ENCODE measurements around the gene CYP27B1.
A peak's percentile ranks its signal among the peaks of the same experiment; 100 is the strongest.

Gene CYP27B1

DNA sequence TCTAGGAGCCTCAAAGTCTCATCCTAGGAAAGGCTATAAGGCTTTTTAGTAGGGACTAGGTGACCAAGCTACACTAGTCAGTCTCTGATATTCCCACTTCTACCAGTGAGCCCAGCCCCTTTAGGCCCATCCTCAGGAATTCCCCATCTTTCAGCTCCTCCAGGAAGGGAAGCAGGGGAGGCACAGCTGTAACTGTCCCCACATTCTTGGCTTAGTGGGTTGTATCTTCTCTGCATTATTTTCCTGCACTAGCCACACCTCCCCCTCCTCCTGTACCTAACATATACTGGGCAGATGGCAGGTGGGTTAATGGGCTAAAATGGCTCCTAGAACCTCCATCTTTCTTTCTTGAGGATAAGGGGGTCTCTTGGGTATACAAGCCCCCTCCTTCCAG is 424 bp upstream of the CYP27B1 start:
- H3K4me3 Mint-ChIP-seq: no peak overlapping the region
- H3K9me3 Mint-ChIP-seq: no peaks in the 10 kb centered on the region
- peaks cover 78% of the 10 kb centered on the region for H3K4me1 Mint-ChIP-seq (ENCODE audit: low read depth)
- intact Hi-C loops (cut with micrococcal nuclease): no loop called here
- peaks cover 55% of the 10 kb centered on the region for H3K27me3 Mint-ChIP-seq
- no peak overlapping the region for H3K27ac Mint-ChIP-seq
- H3K36me3 Mint-ChIP-seq (ENCODE audit: low read depth): peaks cover 38% of the 10 kb centered on the region

DNA sequence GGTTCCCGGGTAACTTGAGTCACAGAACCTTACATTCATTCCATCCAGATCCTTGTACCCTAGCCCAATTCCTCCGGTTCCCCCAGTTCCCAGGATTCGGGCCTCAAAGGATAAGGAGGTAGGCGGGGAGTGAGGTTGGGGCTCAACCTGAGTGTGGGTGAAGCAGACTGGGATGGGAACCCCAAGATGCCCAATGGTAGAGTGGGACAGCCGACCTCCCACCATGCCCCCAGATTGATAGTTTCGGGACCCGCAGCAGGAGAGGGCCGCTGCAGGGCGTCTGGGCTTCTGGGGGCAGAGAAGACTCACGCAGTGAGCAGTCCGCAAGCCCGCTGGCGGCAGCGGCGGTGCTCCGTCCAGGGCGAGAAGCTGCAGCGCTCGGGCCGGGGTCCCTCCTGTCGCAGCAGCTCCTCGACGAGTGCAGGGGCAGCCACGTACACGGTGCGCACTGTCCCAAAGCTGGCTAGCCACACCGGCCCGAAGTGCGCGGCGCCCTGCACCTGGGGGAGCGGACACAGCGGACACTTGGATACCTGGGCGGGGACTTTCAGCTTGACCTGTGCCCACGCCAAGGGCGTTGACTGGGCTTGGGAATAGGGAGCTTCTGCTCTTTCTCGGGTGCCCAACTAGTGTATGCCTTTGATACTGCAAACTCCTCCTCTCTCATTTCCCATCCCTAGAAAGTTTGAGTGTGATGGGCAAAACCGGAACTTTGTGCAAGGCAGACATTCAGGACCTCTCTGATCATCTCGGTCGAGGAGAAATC is 997 bp downstream of the CYP27B1 start:
- Mint-ChIP-seq H3K4me1 (ENCODE audit: low read depth) (peaks cover 70% of the 10 kb centered on the region), H3K27me3 (peaks cover 55% of the 10 kb centered on the region), H3K4me3 (peak overlapping the region; percentile 76), H3K9me3 (no peaks in the 10 kb centered on the region), H3K27ac (peak overlapping the region; percentile 35), H3K36me3 (ENCODE audit: low read depth) (peaks cover 30% of the 10 kb centered on the region)
- intact Hi-C loops (cut with micrococcal nuclease): no loop called here

DNA sequence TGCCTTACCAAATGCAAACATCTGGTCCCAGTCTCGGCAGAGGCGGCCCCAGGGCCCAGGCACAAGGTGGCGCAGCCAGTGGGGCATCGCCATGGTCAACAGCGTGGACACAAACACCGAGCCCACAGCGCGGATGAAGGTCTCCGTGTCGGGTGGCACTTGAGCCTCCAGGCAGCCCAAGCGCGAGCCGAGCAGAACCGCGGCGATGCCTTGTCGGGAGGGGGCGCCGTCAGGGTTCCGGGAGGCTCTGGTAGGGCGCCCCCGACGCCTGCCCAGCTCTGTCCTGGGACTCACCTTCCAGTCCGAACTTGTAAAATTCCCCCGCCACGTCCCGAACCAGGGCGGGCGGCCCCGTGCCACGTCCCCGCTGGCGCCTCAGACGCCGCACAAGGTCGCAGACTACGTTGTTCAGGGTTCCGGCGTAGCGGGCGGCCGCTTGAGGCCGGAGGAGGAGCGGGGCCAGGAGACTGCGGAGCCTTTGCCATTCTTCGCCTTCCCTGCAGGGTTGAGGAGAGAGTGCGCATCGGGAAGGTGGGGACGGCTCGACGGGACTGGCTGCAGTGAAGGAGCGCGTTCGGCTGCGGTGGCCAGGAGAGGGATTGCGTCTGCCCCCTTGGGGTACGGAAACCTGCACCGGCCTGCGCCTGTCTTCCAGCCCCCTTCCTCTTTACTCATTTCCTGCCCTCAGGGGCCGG is 1.7 kb downstream of the CYP27B1 start:
- Mint-ChIP-seq H3K27ac (peak overlapping the region; percentile 35), H3K4me3 (peak overlapping the region; percentile 76), H3K9me3 (no peaks in the 10 kb centered on the region), H3K4me1 (ENCODE audit: low read depth) (peaks cover 70% of the 10 kb centered on the region), H3K27me3 (peaks cover 55% of the 10 kb centered on the region), H3K36me3 (ENCODE audit: low read depth) (peaks cover 23% of the 10 kb centered on the region)
- intact Hi-C loops (cut with micrococcal nuclease): no loop called here

DNA sequence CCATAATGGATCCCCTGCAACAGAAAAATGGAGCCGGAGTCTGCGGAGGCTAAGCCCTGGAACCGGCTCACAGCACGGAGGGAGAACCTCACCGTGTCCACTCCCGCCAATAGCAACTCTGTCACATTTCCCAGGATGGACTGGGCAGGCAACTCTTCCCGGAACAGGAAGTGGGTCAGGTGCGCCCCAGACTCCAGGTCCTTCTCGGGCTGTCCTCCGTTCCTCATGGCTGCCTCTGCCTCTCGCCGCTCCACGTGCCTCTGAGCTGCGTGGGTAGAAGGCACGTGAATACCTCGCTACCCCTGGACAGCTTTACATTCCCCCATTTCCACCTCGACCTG is 2.2 kb downstream of the CYP27B1 start:
- Mint-ChIP-seq H3K36me3 (ENCODE audit: low read depth) (peaks cover 20% of the 10 kb centered on the region), H3K9me3 (no peaks in the 10 kb centered on the region), H3K27me3 (peaks cover 55% of the 10 kb centered on the region), H3K27ac (no peak overlapping the region), H3K4me1 (ENCODE audit: low read depth) (peaks cover 70% of the 10 kb centered on the region), H3K4me3 (peak overlapping the region; percentile 76)
- intact Hi-C loops (cut with micrococcal nuclease): no loop called here

DNA sequence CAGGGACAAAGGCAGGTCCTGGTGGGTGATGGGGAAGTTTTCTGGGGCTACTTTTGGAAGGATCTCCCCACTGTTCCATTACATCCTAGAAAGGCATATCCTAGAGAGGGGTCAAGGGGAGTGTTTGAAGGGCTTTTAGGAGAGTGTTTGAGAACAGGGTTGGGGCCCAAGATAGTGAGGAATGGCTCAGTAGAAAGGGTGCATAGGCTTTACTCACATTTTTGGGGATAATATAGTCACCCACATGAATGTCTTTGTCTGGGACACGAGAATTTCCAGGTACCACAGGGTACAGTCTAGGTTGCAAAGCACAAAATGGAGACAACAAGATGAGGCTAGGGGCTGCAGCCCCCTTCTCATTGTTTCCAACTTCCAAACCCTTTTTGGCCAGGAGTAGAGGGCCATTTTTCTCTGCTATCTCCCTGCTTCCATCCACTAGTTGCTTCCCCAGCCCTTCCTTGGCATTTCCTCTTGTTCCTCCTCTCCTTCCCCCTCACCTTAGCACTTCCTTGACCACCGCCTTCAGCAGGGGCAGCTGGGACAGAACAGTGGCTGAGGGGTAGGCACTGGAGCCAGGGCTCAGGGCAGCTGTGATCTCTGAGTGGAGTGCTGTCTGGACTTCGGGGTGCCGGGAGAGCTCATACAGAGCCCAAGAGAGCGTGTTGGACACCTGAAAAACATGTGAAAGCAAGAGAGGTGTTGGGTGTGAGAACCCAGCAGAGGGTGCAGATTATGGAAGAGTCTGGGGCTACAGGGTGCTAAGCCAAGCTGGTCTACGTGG is 2.8 kb downstream of the CYP27B1 start:
- intact Hi-C loops (cut with micrococcal nuclease): no loop called here
- Mint-ChIP-seq H3K36me3 (ENCODE audit: low read depth) (peaks cover 20% of the 10 kb centered on the region), H3K9me3 (no peaks in the 10 kb centered on the region), H3K4me3 (no peak overlapping the region), H3K27ac (no peak overlapping the region), H3K4me1 (ENCODE audit: low read depth) (peaks cover 70% of the 10 kb centered on the region), H3K27me3 (peaks cover 55% of the 10 kb centered on the region)

DNA sequence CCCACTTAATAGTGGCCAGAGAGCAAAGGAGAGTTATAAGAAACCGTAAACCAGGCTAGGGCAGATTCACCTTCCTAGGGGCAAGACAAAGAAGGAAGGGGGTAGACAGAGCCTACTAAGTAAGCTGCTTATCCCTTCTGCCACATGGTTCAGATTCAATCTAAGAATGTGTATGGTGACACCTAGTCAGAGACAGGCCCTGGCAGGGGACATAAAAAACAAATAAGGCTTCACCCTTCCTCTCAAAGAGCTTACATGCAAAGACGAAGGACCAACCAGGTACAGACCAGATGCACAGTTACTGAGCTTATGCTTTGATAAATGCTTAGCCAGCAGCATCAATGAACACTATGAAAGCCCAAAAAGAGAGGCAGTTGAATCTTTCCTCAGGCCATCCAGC is 4.4 kb downstream of the CYP27B1 start:
- Mint-ChIP-seq H3K4me1 (ENCODE audit: low read depth) (peaks cover 61% of the 10 kb centered on the region), H3K4me3 (no peak overlapping the region), H3K27me3 (peaks cover 45% of the 10 kb centered on the region), H3K9me3 (no peaks in the 10 kb centered on the region), H3K27ac (no peak overlapping the region), H3K36me3 (ENCODE audit: low read depth) (peaks cover 22% of the 10 kb centered on the region)
- intact Hi-C loops (cut with micrococcal nuclease): no loop called here

DNA sequence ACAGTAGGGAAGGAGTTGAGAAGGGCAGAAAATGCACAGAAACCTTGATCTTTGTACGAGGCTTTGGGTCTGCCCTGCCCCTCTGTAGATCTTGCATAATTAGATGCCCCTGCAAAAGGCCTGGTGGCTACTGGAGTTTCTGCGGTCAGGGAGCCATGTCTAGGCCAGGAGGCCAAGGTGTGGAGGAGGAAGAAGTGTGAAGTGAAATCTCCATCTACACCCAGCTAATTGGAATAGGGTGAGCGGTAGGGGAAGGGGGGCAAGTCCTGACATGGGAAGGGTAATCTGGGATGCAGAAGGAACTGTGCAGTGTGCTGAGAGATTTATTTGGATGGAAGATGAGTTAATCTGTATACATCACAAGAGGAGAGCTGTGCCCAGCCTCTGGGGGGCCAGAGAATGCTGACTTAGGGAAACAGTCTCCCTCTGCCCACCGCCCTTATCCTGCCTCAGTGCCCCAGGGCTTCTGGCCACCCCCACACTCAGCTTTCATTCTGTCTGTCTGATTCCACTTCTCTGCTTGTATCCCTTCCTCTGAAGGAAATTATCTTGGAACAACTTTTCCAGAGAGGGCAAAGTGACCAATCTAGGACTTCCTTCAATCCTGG is 5.4 kb downstream of the CYP27B1 start:
- Mint-ChIP-seq H3K9me3 (no peaks in the 10 kb centered on the region), H3K27me3 (peaks cover 36% of the 10 kb centered on the region), H3K4me3 (no peak overlapping the region), H3K27ac (no peak overlapping the region), H3K4me1 (ENCODE audit: low read depth) (peaks cover 60% of the 10 kb centered on the region), H3K36me3 (ENCODE audit: low read depth) (peaks cover 32% of the 10 kb centered on the region)
- intact Hi-C loops (cut with micrococcal nuclease): no loop called here

DNA sequence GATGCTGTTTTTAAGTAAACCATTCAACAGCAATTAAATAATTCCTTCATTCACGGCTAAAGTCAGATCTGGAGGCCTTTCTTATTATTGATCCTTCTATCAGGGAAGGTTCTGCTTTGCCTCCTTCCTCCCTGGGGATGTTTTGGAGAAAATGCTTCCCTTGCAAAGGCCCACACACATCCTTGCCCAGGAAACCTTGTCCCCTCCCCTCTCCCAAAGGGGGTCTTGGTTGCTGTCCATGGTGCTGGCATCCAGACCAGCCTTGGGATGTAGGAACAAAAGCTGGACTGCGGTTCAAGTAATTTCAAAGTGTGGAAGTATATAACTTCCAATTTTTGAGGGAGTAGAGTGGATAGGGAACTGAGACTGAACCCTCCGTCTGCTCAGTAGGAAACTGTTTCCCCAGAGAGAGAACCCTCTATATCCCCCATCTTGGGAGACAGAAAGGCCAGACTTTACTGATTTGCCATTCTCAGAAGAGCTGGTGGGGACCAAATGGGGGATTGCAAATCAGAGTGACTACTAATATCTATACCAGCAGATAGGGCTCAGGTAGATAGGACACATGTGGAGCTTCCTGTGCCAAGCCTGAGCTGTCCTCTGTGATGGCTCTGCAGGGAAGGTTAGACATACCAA is 6.4 kb downstream of the CYP27B1 start:
- Mint-ChIP-seq H3K36me3 (ENCODE audit: low read depth) (peaks cover 32% of the 10 kb centered on the region), H3K4me1 (ENCODE audit: low read depth) (peaks cover 55% of the 10 kb centered on the region), H3K4me3 (no peak overlapping the region), H3K9me3 (no peaks in the 10 kb centered on the region), H3K27ac (no peak overlapping the region), H3K27me3 (peaks cover 26% of the 10 kb centered on the region)
- intact Hi-C loops (cut with micrococcal nuclease): no loop called here

DNA sequence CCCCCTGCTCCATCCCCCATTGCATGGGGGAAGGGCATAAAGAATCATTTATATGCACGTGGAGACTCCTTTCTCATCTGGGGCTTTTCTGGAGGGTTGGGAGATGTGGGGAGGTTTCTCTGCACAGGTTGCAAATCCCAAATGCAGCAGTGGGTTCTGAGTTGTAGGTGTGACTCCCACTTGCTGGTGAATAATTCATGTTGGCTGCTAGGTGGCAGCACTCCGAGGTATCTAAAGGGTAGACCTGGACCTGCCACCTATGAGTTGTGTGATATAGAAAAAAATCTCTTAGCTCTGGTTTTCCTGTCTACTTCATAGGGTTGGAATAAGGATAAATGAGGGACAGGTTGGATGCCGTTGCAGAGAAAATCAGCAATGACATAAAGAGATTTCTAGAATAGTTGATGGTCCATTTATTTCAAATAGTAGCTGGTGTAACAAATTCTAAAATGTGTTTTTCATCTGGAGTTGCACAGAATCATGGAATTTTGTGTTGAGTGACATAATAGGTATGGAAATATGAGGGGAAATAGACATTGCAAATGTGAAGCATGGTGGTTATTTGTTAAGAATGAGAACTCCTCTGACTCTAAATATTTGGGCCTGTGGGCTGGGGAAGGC is 7.4 kb downstream of the CYP27B1 start:
- Mint-ChIP-seq H3K9me3 (no peaks in the 10 kb centered on the region), H3K27me3 (peaks cover 19% of the 10 kb centered on the region), H3K27ac (no peak overlapping the region), H3K36me3 (ENCODE audit: low read depth) (peaks cover 32% of the 10 kb centered on the region), H3K4me3 (no peak overlapping the region), H3K4me1 (ENCODE audit: low read depth) (peaks cover 49% of the 10 kb centered on the region)
- intact Hi-C loops (cut with micrococcal nuclease): no loop called here

DNA sequence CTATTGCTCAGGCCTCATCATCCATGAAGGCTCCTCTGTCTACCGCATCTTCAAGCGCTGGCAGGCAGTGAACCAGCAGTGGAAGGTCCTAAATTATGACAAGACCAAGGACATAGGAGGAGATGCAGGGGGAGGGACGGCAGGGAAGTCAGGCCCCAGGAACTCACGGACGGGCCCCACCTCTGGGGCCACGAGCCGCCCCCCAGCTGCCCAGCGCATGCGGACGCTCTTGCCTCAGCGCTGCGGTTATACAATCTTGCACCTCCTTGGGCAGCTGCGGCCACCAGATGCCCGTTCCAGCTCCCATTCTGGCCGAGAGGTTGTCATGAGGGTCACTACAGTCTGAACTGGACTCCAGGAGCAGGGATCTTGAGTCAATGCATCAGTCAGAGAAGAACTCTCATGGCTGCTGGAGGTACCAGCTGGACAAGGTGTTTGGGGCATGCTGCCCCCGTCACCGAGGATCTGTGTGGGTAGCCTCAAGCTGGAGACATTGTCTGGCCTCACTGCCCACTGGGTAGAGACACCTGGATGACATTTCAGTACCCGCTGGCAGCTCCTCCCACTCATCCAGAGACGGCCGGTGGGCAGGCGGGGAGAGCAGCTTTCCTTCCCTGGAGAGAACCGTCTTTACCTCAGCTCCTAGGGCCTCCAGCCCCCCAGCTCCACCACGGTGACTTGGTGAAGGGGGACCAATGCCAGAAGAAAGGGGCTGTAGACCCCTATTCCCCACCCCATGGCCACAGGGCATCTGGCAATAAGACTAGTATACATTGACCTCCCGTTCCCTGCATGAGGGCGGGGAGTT is 8.1 kb downstream of the CYP27B1 start:
- intact Hi-C loops (cut with micrococcal nuclease): no loop called here
- Mint-ChIP-seq H3K9me3 (no peaks in the 10 kb centered on the region), H3K4me3 (no peak overlapping the region), H3K27me3 (peaks cover 16% of the 10 kb centered on the region), H3K27ac (no peak overlapping the region), H3K4me1 (ENCODE audit: low read depth) (peaks cover 52% of the 10 kb centered on the region), H3K36me3 (ENCODE audit: low read depth) (peaks cover 32% of the 10 kb centered on the region)

DNA sequence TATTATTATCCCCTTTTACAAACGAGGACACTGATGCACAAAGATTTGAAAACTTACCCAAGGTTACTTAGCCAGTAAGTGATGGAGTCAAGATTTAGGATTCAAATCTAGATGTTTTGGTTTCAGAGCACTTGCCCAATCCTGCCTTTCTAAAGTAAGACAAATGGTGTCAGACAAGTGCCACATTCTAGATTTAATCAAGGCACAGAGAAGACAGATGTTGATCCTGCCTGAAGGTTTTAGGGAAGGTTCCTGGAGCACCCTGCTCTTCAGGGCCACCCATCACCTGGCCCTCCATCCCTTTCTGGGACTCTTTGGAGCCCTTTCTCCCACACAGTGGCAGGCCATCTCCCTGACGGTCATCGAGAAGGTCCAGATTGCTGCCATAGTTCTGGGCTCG is 9.1 kb downstream of the CYP27B1 start:
- H3K4me3 Mint-ChIP-seq: no peak overlapping the region

DNA sequence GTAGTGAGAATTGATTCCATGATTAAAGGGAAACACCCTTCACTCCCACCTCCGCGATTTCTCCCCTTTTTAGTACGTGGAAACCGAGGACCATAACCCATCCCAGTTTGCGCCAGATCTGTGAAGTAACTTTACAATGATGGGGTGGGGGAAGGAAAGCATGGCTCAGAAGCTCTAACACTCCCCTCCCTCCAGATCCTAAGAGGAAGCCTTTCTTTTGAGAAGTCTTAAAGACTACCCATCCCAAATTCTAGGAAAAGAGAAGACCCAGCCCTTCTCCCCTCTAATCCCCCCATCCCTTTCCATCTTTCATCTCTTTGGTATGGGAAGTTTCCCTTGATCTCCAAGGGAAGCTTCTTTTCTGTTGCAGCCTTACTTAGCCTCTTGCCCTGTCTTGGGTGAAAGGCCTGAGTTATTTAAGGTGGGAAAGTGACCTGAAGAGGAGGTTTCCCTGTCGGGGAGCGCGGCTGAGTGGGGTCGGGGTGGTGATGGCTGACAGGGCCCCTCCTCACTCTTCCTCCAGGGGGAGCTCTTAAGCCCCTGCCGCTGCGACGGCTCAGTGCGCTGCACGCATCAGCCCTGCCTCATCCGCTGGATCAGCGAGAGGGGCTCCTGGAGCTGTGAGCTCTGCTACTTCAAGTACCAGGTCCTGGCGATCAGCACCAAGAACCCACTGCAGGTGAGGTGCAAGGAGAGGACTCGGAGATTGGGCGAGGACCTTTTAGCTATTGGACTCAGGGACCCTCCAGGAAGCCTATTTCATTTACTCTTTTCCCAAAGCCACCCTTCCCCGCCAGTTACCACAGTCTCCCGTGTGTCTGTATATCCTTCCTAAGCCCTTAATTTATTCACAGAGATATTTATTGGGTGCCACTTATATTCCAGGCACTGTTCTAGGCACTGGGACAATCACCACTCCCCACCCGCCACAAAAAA is 10.2 kb downstream of the CYP27B1 start:
- no peaks in the 10 kb centered on the region for H3K9me3 Mint-ChIP-seq
- peaks cover 7% of the 10 kb centered on the region for H3K27me3 Mint-ChIP-seq
- intact Hi-C loops (cut with micrococcal nuclease): loop anchor here (2.0 kb wide), 1 partner anchor 16 kb away; the partner anchor contains the start of genes EEF1AKMT3 and METTL1
- H3K36me3 Mint-ChIP-seq (ENCODE audit: low read depth): peaks cover 37% of the 10 kb centered on the region
- H3K4me3 Mint-ChIP-seq: peak overlapping the region; percentile 78
- H3K4me1 Mint-ChIP-seq (ENCODE audit: low read depth): peaks cover 70% of the 10 kb centered on the region
- H3K27ac Mint-ChIP-seq: peak overlapping the region; percentile 84

More for the DNA sequence above, 9.1 kb downstream of the CYP27B1 start:
- Mint-ChIP-seq H3K9me3 (no peaks in the 10 kb centered on the region), H3K4me1 (ENCODE audit: low read depth) (peaks cover 62% of the 10 kb centered on the region), H3K27me3 (peaks cover 7% of the 10 kb centered on the region), H3K36me3 (ENCODE audit: low read depth) (peaks cover 32% of the 10 kb centered on the region), H3K27ac (no peak overlapping the region)
- intact Hi-C loops (cut with micrococcal nuclease): loop anchor here (2.0 kb wide), 1 partner anchor 15 kb away; the partner anchor contains the start of genes EEF1AKMT3 and METTL1
